A549 (cell line): ENCODE measurements around the gene SHC2. TPM values are rescaled to one million over a fixed set of nuclear protein-coding genes. Genes with fewer than 3 reads are reported as not detected.
"Not testable (repeated sequence)": the region's sequence is repeated elsewhere in the genome, so short reads cannot be mapped to it uniquely, and the experiment has no call there.

ENCODE experiments used
- ATAC-seq, 2 experiments: fragments of 200-7000 bp in 1 of 2; fragments of >200 bp in 1 of 2; cut with Nextera tagmentation in 1 of 2; cut with Tn5 transposase in 1 of 2; 3 replicates each; pipeline versions ENCODE4 v1.8.0 to v1.9.1; 2018 to 2020; ENCODE audit warnings: mild to moderate bottlenecking in 1 of 2, moderate library complexity in 1 of 2
- CTCF ChIA-PET: fragments of 300-600 bp; sonication (Branson Sonifier 250); formaldehyde crosslinking; extraction: SDS; loops from one replicate; lab custom pipeline; 2021; ENCODE audit warnings: antibody characterized with exemption, inconsistent platforms; lab: Yijun Ruan, JAX
- POLR2A ChIA-PET: fragments of 350-600 bp; formaldehyde crosslinking; extraction: SDS; loops from one replicate; lab custom pipeline; 2021; ENCODE audit warnings: antibody characterized with exemption, inconsistent platforms; lab: Yijun Ruan, JAX
- DNase-seq, 2 experiments: peaks; one replicate each; pipeline versions ENCODE4 v3.0.0 to v3.0.0-alpha.2; 2011 to 2016; ENCODE audit warnings: low read depth in 1 of 2, low spot score in 1 of 2
- FAIRE-seq: peaks from 2 replicates; lab custom pipeline; 2011; peaks lifted over from hg19 to GRCh38; lab: Jason Lieb, UNC
- H3K27ac ChIP-seq, 2 experiments: fragments of >200 bp; sonication (Bioruptor Twin); formaldehyde crosslinking; 3 replicates each; pipeline ENCODE4 v1.5.1; 2016 to 2017
- H3K4me1 ChIP-seq: fragments of >200 bp; sonication (Bioruptor Twin); formaldehyde crosslinking; 3 replicates; pipeline ENCODE4 v1.6.1; 2016
- H3K4me2 ChIP-seq: fragments of >200 bp; sonication (Bioruptor Twin); formaldehyde crosslinking; 3 replicates; pipeline ENCODE4 v1.6.1; 2016
- H3K4me3 ChIP-seq: fragments of >200 bp; sonication (Bioruptor Twin); formaldehyde crosslinking; 3 replicates; pipeline ENCODE4 v1.5.1; 2016
- H3K9me3 ChIP-seq: fragments of >200 bp; sonication (Bioruptor Twin); formaldehyde crosslinking; 3 replicates; pipeline ENCODE4 v1.6.1; 2016
- CEBPB ChIP-seq, 2 experiments: fragments of >200 bp in 1 of 2; sonication (Bioruptor Twin) in 1 of 2; formaldehyde crosslinking in 1 of 2; IDR thresholded peaks; 2 replicates each; pipeline ENCODE4 v1.6.1; 2012 to 2016
- CTCF ChIP-seq: fragments of >200 bp; sonication (Bioruptor Twin); formaldehyde crosslinking; IDR thresholded peaks from 3 replicates; pipeline ENCODE4 v1.5.1; 2016
- E2F6 ChIP-seq: IDR thresholded peaks from 2 replicates; pipeline ENCODE4 v1.6.1; 2012; ENCODE audit warnings: low read depth, borderline replicate concordance
- HEYL ChIP-seq: fragments of 250-450 bp; sonication (Bioruptor Pico); IDR thresholded peaks from 2 replicates; pipeline ENCODE4 v1.8.0; 2021; ENCODE audit warnings: mild to moderate bottlenecking, moderate library complexity
- HMGXB4 ChIP-seq: fragments of 250-450 bp; sonication (Bioruptor Pico); IDR thresholded peaks from 2 replicates; pipeline ENCODE4 v1.5.0; 2021; ENCODE audit warnings: mild to moderate bottlenecking, moderate library complexity, borderline replicate concordance
- MAFK ChIP-seq: fragments of 450-650 bp; IDR thresholded peaks from 2 replicates; pipeline ENCODE4 v1.6.1; 2014; ENCODE audit not compliant: partially characterized antibody
- MAX ChIP-seq: IDR thresholded peaks from 2 replicates; pipeline ENCODE4 v1.6.1; 2012
- PHF8 ChIP-seq: fragments of 200-600 bp; sonication (generic); IDR thresholded peaks from 2 replicates; pipeline ENCODE4 v1.6.1; 2016; ENCODE audit warnings: low read depth, mild to moderate bottlenecking, antibody characterized with exemption, moderate library complexity, borderline replicate concordance
- RARB ChIP-seq: fragments of 250-450 bp; sonication (Bioruptor Pico); IDR thresholded peaks from 2 replicates; pipeline ENCODE4 v1.8.0; 2021; ENCODE audit warnings: mild to moderate bottlenecking, moderate library complexity
- REST ChIP-seq: fragments of 200-600 bp; sonication (generic); IDR thresholded peaks from 2 replicates; pipeline ENCODE4 v1.6.1; 2016; ENCODE audit warnings: antibody characterized with exemption, mild to moderate bottlenecking, moderate library complexity
- TFCP2L1 ChIP-seq: fragments of 250-450 bp; sonication (Bioruptor Pico); IDR thresholded peaks from 2 replicates; pipeline ENCODE4 v1.5.0; 2021; ENCODE audit warnings: mild to moderate bottlenecking
- ZNF302 ChIP-seq: fragments of 250-450 bp; sonication (Bioruptor Pico); IDR thresholded peaks from 2 replicates; pipeline ENCODE4 v1.9.0; 2021; ENCODE audit warnings: inconsistent platforms, mild to moderate bottlenecking, moderate library complexity
- WGBS: methylation state at CpG from one replicate; pipeline ENCODE4 v1.1.6; 2017; ENCODE audit errors: missing lambda C conversion rate; 5-methylcytosine and 5-hydroxymethylcytosine counted together
- polyA plus RNA-seq, 4 experiments: library from polyadenylated mRNA; depleted of rRNA in 3 of 4; stranded (reverse); fragments of >200 nt; fragmentation: RNase III in 1 of 4; extraction: RNeasy Plus Mini Kit Qiagen cat#74134 plus additional on column Dnase treatment in 1 of 4; gene quantifications; 2 replicates in 3 of 4; 3 replicates in 1 of 4; pipeline ENCODE4 v1.2.3, GENCODE V29; 2011 to 2017

The SHC2 gene
- polyA plus RNA-seq, 2 of the 4 experiments (the other 2 are of a cell fraction) = 0.36 to 0.58 TPM

GRCh38 chr19:423691-424466, 37.0 kb downstream of the SHC2 start (continued):
- no peak for TF ChIP-seq REST

DNA sequence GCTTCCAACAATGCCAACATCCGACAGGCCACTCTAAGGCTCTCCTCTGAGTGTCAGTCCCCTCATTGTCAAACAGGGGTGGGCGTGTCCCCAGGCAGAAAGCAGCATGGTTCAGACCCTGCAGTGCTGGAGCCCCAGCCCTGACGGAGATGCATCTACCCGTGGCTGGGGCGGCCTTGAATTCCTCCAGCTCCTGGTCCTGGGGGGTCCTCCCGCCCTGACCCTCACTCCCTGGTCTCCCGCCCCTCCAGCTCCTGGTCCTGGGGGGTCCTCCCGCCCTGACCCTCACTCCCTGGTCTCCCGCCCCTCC, 38.0 kb downstream of the SHC2 start:
- peak in 1 of 2 experiments; percentile 25; a peak in 2 of 6 replicates for ATAC-seq
- WGBS = 15% methylated on average over 4 of the region's 9 CpGs
- H3K9me3 ChIP-seq, DNase-seq, FAIRE-seq, H3K4me3 ChIP-seq, H3K4me1 ChIP-seq, H3K27ac ChIP-seq, POLR2A ChIA-PET, H3K4me2 ChIP-seq: not testable (repeated sequence)
- CTCF ChIA-PET = interaction anchor here (1.2 kb wide), 1 partner anchor 11 kb away, joined by 4 read pairs; no protein-coding TSS in a partner anchor

GRCh38 chr19:422213-422916, 38.5 kb downstream of the SHC2 start:
- ATAC-seq (peak; percentile 25 to 31; a peak in 3 of 6 replicates), DNase-seq (no peak), FAIRE-seq (no peak)
- Histone ChIP-seq H3K27ac (no peak overlapping the region), H3K9me3 (no peaks in the 10 kb centered on the region), H3K4me3 (no peak overlapping the region), H3K4me1 (no peaks in the 10 kb centered on the region), H3K4me2 (no peak overlapping the region)
- CTCF ChIA-PET = interaction anchor here (1.0 to 1.2 kb wide), 2 partner anchors 10 to 155 kb away, joined by 3 to 4 read pairs; no protein-coding TSS in a partner anchor
- POLR2A ChIA-PET = no interaction called here
- WGBS = 61% methylated on average over 18 of the region's 40 CpGs
- TF ChIP-seq HMGXB4 (CRISPR knock-in tag) = no peak
- no peak for TF ChIP-seq TFCP2L1 (CRISPR knock-in tag)
- no peak for TF ChIP-seq MAX
- no peak for TF ChIP-seq PHF8
- TF ChIP-seq E2F6 = no peak
- TF ChIP-seq CEBPB (IDR thresholded peaks at IDR 0.05) = no peak
- no peak for TF ChIP-seq CTCF
- TF ChIP-seq ZNF302 = no peak
- no peak for TF ChIP-seq RARB
- no peak for TF ChIP-seq HEYL (CRISPR knock-in tag)
- no peak for TF ChIP-seq MAFK
